Type B pancreatic cell (in vitro differentiated cells): ENCODE measurements around the gene PYGM. TPM values are rescaled to one million over a fixed set of nuclear protein-coding genes. Genes with fewer than 3 reads are reported as not detected.

ENCODE experiments used
- DNase-seq: peaks from one replicate; pipeline ENCODE4 v3.0.0; 2021; ENCODE audit warnings: mixed read lengths; ENCODE audit not compliant: unreplicated experiment; ENCODE audit errors: extremely low spot score
- H3K27ac Mint-ChIP-seq: 2 replicates; pipeline ENCODE4 v1.8.0; 2021; ENCODE audit warnings: mild to moderate bottlenecking, mixed read lengths
- H3K27me3 Mint-ChIP-seq: 2 replicates; pipeline ENCODE4 v1.8.0; 2021; ENCODE audit warnings: mixed read lengths
- H3K36me3 Mint-ChIP-seq: 2 replicates; pipeline ENCODE4 v1.8.0; 2021; ENCODE audit warnings: mixed read lengths
- H3K4me1 Mint-ChIP-seq: one replicate; pipeline ENCODE4 v1.8.0; 2021; ENCODE audit warnings: mixed read lengths; ENCODE audit not compliant: unreplicated experiment
- H3K4me3 Mint-ChIP-seq: 2 replicates; pipeline ENCODE4 v1.8.0; 2021; ENCODE audit warnings: mild to moderate bottlenecking, mixed read lengths
- H3K9me3 Mint-ChIP-seq: 2 replicates; pipeline ENCODE4 v1.8.0; 2021; ENCODE audit warnings: mixed read lengths
- CTCF ChIP-seq: fragments of 200-600 bp; sonication (generic); conservative IDR thresholded peaks from 2 replicates; pipeline ENCODE4 v1.5.0; 2021; ENCODE audit warnings: antibody characterized with exemption, mild to moderate bottlenecking
- total RNA-seq: library from RNA; stranded (reverse); gene quantifications from 2 replicates; pipeline ENCODE4 v1.2.1, GENCODE V29; 2021; ENCODE audit warnings: low replicate concordance

The PYGM gene
- total RNA-seq, 1 donor from 2014 or later = 239 TPM

GRCh38 chr11:64764040-64764611 lies 4.4 kb upstream of the PYGM start:
- Mint-ChIP-seq H3K36me3 (peaks cover 30% of the 10 kb centered on the region), H3K4me3 (peak overlapping the region; percentile 44), H3K27ac (peak overlapping the region; percentile 84), H3K9me3 (no peaks in the 10 kb centered on the region), H3K27me3 (no peaks in the 10 kb centered on the region), H3K4me1 (peaks cover 47% of the 10 kb centered on the region)
- DNase-seq = no peak
- no peak for TF ChIP-seq CTCF

GRCh38 chr11:64763526-64764039 lies 3.8 kb upstream of the PYGM start:
- H3K4me1 Mint-ChIP-seq = peaks cover 46% of the 10 kb centered on the region

GRCh38 chr11:64762674-64763525 lies 3.1 kb upstream of the PYGM start:
- DNase-seq = no peak
- Mint-ChIP-seq H3K36me3 (peaks cover 23% of the 10 kb centered on the region), H3K9me3 (no peaks in the 10 kb centered on the region), H3K27ac (peak overlapping the region; percentile 84), H3K27me3 (no peaks in the 10 kb centered on the region), H3K4me1 (peaks cover 46% of the 10 kb centered on the region), H3K4me3 (peak overlapping the region; percentile 46)
- TF ChIP-seq CTCF = no peak

More at GRCh38 chr11:64763526-64764039, 3.8 kb upstream of the PYGM start:
- Mint-ChIP-seq H3K27ac (peak overlapping the region; percentile 84), H3K36me3 (peaks cover 29% of the 10 kb centered on the region), H3K4me3 (peak overlapping the region; percentile 46), H3K9me3 (no peaks in the 10 kb centered on the region), H3K27me3 (no peaks in the 10 kb centered on the region)
- TF ChIP-seq CTCF = no peak
- no peak for DNase-seq

- no peak for DNase-seq
- no peaks in the 10 kb centered on the region for H3K9me3 Mint-ChIP-seq
- H3K27me3 Mint-ChIP-seq = no peaks in the 10 kb centered on the region
- H3K4me1 Mint-ChIP-seq = peaks cover 46% of the 10 kb centered on the region
- TF ChIP-seq CTCF = no peak
- peak overlapping the region; percentile 84 for H3K27ac Mint-ChIP-seq
- peak overlapping the region; percentile 59 for H3K4me3 Mint-ChIP-seq
- peaks cover 19% of the 10 kb centered on the region for H3K36me3 Mint-ChIP-seq
Observed at GRCh38 chr11:64762277-64762673, 2.5 kb upstream of the PYGM start.

- Mint-ChIP-seq H3K36me3 (peaks cover 19% of the 10 kb centered on the region), H3K9me3 (no peaks in the 10 kb centered on the region), H3K27me3 (no peaks in the 10 kb centered on the region), H3K4me1 (peaks cover 46% of the 10 kb centered on the region), H3K4me3 (no peak overlapping the region), H3K27ac (peak overlapping the region; percentile 61)
- DNase-seq = no peak
- TF ChIP-seq CTCF = no peak
Observed at GRCh38 chr11:64760759-64761420, 1.1 kb upstream of the PYGM start.
